ENCODE results near the gene LRCH1.

GRCh38 chr13:46751811-46752635 lies 199.1 kb downstream of the LRCH1 start:
- TF ChIP-seq POLR2A (IDR thresholded peaks at IDR 0.05; ENCODE audit: low read length) (no peak), GATA1 (IDR thresholded peaks at IDR 0.05; ENCODE audit: low read depth, low read length) (no peak)

All from erythroblast (primary cell).